HG02870 (cell line): ENCODE measurements around the gene AMIGO3.
"Not testable (repeated sequence)": the region's sequence is repeated elsewhere in the genome, so short reads cannot be mapped to it uniquely, and the experiment has no call there.

Experiments
- ATAC-seq: cut with Tn5 transposase; IDR thresholded peaks from one replicate; pipeline ENCODE4 v1.9.1; 2021; ENCODE audit warnings: mild to moderate bottlenecking, moderate library complexity; ENCODE audit not compliant: unreplicated experiment

AMIGO3 gene

GRCh38 chr3:49689908-49690624, 29.4 kb downstream of the AMIGO3 start:
- not testable (repeated sequence) for ATAC-seq

GRCh38 chr3:49689046-49689907, 30.2 kb downstream of the AMIGO3 start, which contains the start of the genes MST1 and RNF123:
Gene MST1 (minus strand): TSS chr3:49689474. CDS start chr3:49688691, 783 bp downstream.
Gene RNF123 (plus strand): TSS chr3:49689557. CDS start chr3:49691166, 1,609 bp downstream.
- ATAC-seq = peak; percentile 59

GRCh38 chr3:49688338-49689045, 31.0 kb downstream of the AMIGO3 start:
- not testable (repeated sequence) for ATAC-seq

- ATAC-seq = not testable (repeated sequence)
Observed at GRCh38 chr3:49687424-49687795, 32.1 kb downstream of the AMIGO3 start.

GRCh38 chr3:49686769-49687423, 32.6 kb downstream of the AMIGO3 start:
- not testable (repeated sequence) for ATAC-seq

GRCh38 chr3:49686346-49686745, 33.1 kb downstream of the AMIGO3 start:
- not testable (repeated sequence) for ATAC-seq

- not testable (repeated sequence) for ATAC-seq
Observed at GRCh38 chr3:49685846-49686245, 33.6 kb downstream of the AMIGO3 start.

GRCh38 chr3:49685103-49685502, 34.4 kb downstream of the AMIGO3 start:
- not testable (repeated sequence) for ATAC-seq

GRCh38 chr3:49684453-49684852, 35.0 kb downstream of the AMIGO3 start:
- ATAC-seq = not testable (repeated sequence)

- no peak for ATAC-seq
Observed at GRCh38 chr3:49683162-49683561, 36.3 kb downstream of the AMIGO3 start.

- no peak for ATAC-seq
Observed at GRCh38 chr3:49681543-49681942, 37.9 kb downstream of the AMIGO3 start.

GRCh38 chr3:49681232-49681522, 38.3 kb downstream of the AMIGO3 start:
- ATAC-seq = no peak

- ATAC-seq = no peak
Observed at GRCh38 chr3:49680493-49681231, 38.8 kb downstream of the AMIGO3 start.

- ATAC-seq = no peak
Observed at GRCh38 chr3:49675912-49676311, 43.6 kb downstream of the AMIGO3 start.

- ATAC-seq = peak; percentile 17
Observed at GRCh38 chr3:49674497-49674983, 44.9 kb downstream of the AMIGO3 start.

- ATAC-seq = peak; percentile 73
Observed at GRCh38 chr3:49673715-49674496, 45.6 kb downstream of the AMIGO3 start, which contains the start of gene APEH. Gene APEH (plus strand): TSS chr3:49674351. CDS start chr3:49674402, 51 bp downstream.

GRCh38 chr3:49673121-49673714, 46.3 kb downstream of the AMIGO3 start:
- ATAC-seq = no peak
